OCI-LY3 (cell line): ENCODE measurements around the gene PLD4.

Experiments used
- H2AFZ ChIP-seq: fragments of 200-600, 300-600 bp; shearing (Covaris generic); 2 replicates; pipeline ENCODE4 v1.6.0; 2014; ENCODE audit warnings: antibody characterized with exemption, low read depth, low read length
- H3K27ac ChIP-seq: fragments of 200-600, 300-600 bp; sonication (generic); 2 replicates; pipeline ENCODE4 v1.5.1; 2014; ENCODE audit warnings: mild to moderate bottlenecking, low read length, moderate library complexity, mixed read lengths
- H3K27me3 ChIP-seq: fragments of 200-600, 300-600 bp; sonication (generic); 2 replicates; pipeline ENCODE4 v1.6.1; 2014; ENCODE audit warnings: low read depth, low read length, mixed read lengths
- H3K36me3 ChIP-seq: fragments of 200-600, 300-600 bp; sonication (generic); replicated peaks from 2 replicates; pipeline ENCODE3; 2014; ENCODE audit warnings: low read depth, low read length, mixed read lengths
- H3K4me1 ChIP-seq: fragments of 300-600, 200-600 bp; sonication (generic); 2 replicates; pipeline ENCODE4 v1.6.1; 2014; ENCODE audit warnings: low read length, mixed read lengths
- H3K4me2 ChIP-seq: fragments of 200-600, 300-600 bp; sonication (generic); 2 replicates; pipeline ENCODE4 v1.6.1; 2014; ENCODE audit warnings: low read length, mixed read lengths
- H3K4me3 ChIP-seq: fragments of 300-600, 200-600 bp; sonication (generic); 2 replicates; pipeline ENCODE4 v1.5.1; 2014; ENCODE audit warnings: antibody characterized with exemption, mild to moderate bottlenecking, low read length, moderate library complexity
- H3K79me2 ChIP-seq: fragments of 300-600, 200-600 bp; shearing (Covaris generic); 2 replicates; pipeline ENCODE4 v1.6.1; 2014; ENCODE audit warnings: mild to moderate bottlenecking, low read length, mixed read lengths
- H3K9ac ChIP-seq: fragments of 300-600, 200-600 bp; shearing (Covaris generic); 2 replicates; pipeline ENCODE4 v1.6.0; 2014; ENCODE audit warnings: mild to moderate bottlenecking, low read length, moderate library complexity
- H3K9me3 ChIP-seq: fragments of 200-600, 300-600 bp; shearing (Covaris generic); 2 replicates; pipeline ENCODE4 v1.6.1; 2014; ENCODE audit warnings: low read length, mixed read lengths; ENCODE audit not compliant: insufficient read depth
- H4K20me1 ChIP-seq: fragments of 200-600, 300-600 bp; sonication (generic); 2 replicates; pipeline ENCODE4 v1.6.1; 2016; ENCODE audit warnings: low read length, mixed read lengths; ENCODE audit not compliant: insufficient read depth
- CTCF ChIP-seq: fragments of 200-600, 300-600 bp; sonication (generic); IDR thresholded peaks from 2 replicates; pipeline ENCODE4 v1.5.1; 2014; ENCODE audit warnings: antibody characterized with exemption, low read length, low read depth
- EZH2phosphoT487 ChIP-seq: fragments of 200-600 bp; shearing (Covaris generic); IDR thresholded peaks from 2 replicates; pipeline ENCODE4 v1.6.1; 2018; ENCODE audit warnings: antibody characterized with exemption, mixed run types, low read depth

Gene PLD4

DNA sequence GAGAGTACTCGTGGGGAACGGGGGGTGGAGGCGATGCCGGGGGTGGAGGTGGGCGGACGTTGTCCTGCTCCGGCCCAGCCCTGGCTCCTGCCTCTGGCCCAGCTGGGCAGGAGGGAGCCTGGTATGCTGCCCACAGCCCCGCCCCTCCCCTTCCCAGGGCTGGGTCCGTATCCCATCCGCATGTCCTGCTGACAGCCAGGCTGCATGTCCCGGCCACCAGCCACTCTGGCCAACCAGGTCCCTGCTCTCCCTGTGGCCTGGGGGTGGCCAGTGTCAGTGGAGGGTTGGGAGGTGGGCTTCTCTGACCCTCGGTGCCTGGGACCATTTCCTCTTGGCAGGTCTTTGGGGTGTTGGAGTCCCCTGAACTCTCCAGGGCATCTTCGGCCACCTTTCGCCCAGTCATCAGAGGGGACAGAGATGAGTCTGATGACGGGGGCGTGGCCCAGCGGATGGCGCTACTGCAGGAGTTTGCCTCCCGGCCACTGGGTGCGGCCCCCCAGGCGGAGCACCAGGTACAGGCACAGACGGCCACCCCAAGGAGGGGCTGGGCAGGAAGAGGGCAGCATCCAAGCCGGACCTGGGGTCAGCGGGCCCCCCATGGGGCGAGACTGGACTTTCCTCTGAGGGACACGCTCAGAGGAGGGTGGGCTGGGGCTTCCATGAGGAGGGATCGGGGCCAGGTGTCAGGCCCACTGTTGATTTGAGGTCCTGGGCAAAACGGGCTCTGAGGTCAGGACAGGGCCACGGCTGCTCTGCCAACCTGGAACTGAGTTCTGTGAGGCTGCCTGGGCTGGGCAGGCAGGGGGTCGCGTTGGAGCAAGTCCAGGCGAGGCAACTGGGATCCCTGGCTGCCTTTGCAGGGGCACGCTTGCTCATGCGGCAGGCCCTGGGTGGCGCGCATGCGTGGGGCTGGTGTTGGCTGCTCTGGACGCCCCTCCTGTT lies 39.4 kb upstream of the PLD4 start:
- Histone ChIP-seq H3K4me1 (peaks cover 12% of the 10 kb centered on the region; the same call in 1 of the 2 replicates), H3K9ac (no peak overlapping the region), H3K4me3 (no peak overlapping the region), H3K79me2 (no peaks in the 10 kb centered on the region), H3K27me3 (no peaks in the 10 kb centered on the region), H4K20me1 (no peaks in the 10 kb centered on the region), H3K36me3 (no peaks in the 10 kb centered on the region), H3K27ac (no peak overlapping the region), H3K4me2 (no peak overlapping the region), H3K9me3 (no peaks in the 10 kb centered on the region), H2AFZ (no peak overlapping the region)
- TF ChIP-seq CTCF (no peak), EZH2phosphoT487 (no peak)

- no peak overlapping the region for H3K4me2 ChIP-seq
- H3K4me1 ChIP-seq, result peaks cover 12% of the 10 kb centered on the region; the same call in 1 of the 2 replicates
- no peak overlapping the region for H3K27ac ChIP-seq
- H3K4me3 ChIP-seq, result no peak overlapping the region
- H3K27me3 ChIP-seq, result no peaks in the 10 kb centered on the region
- no peaks in the 10 kb centered on the region for H3K36me3 ChIP-seq
- TF ChIP-seq CTCF (no peak), EZH2phosphoT487 (no peak)
- no peaks in the 10 kb centered on the region for H3K79me2 ChIP-seq
- H4K20me1 ChIP-seq, result no peaks in the 10 kb centered on the region
- H2AFZ ChIP-seq, result no peak overlapping the region
- no peak overlapping the region for H3K9ac ChIP-seq
- H3K9me3 ChIP-seq, result no peaks in the 10 kb centered on the region
These were observed 38.5 kb upstream of the PLD4 start for GRCh38 chr14:104885973-104886689.

DNA sequence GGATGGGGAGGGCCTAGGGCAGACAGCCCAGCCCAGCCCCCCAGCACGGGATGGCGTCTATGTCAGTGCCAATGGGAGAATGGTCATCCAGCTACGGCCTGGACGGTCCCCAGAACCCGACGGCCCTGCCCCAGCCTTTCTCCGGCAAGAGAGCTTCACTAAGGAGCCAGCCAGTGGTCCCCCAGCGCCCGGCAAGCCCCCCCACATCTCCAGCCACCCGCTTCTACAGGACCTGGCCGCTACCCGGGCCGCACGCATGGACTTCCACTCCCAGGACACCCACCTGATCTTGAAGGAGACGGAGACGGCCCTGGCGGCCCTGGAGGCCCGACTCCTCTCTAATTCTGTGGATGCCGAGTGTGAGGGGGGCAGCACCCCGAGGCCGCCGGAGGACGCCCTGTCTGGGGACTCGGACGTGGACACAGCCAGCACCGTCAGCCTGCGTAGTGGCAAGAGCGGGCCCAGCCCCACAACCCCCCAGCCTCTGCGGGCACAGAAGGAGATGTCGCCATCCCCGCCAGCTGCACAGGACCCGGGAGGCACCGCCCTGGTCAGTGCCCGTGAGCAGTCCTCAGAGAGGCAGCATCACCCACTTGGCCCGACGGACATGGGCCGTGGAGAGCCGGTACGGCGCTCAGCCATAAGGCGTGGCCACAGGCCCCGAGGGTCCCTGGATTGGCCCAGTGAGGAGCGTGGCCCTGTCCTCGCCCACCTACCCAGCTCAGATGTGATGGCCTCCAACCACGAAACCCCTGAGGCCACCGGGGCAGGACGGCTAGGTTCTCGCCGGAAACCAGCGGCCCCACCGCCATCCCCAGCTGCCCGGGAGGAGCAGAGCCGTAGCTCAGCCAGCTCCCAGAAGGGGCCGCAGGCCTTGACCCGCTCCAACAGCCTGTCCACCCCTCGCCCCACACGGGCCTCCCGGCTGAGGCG lies 37.7 kb upstream of the PLD4 start:
- H3K4me3 ChIP-seq, result no peak overlapping the region

More for the DNA sequence above, 37.7 kb upstream of the PLD4 start:
- no peak overlapping the region for H2AFZ ChIP-seq
- H3K36me3 ChIP-seq, result no peaks in the 10 kb centered on the region
- no peak overlapping the region for H3K4me2 ChIP-seq
- no peaks in the 10 kb centered on the region for H4K20me1 ChIP-seq
- no peaks in the 10 kb centered on the region for H3K79me2 ChIP-seq
- no peaks in the 10 kb centered on the region for H3K27me3 ChIP-seq
- no peak for TF ChIP-seq CTCF
- no peak for TF ChIP-seq EZH2phosphoT487
- peaks cover 5% of the 10 kb centered on the region; the same call in 1 of the 2 replicates for H3K4me1 ChIP-seq
- no peak overlapping the region for H3K9ac ChIP-seq
- no peak overlapping the region for H3K27ac ChIP-seq
- H3K9me3 ChIP-seq, result no peaks in the 10 kb centered on the region
